Subcutaneous abdominal adipose tissue (tissue), 5 donors: Measurements from ENCODE around the gene EGFR.

Source experiments
- H3K27ac ChIP-seq: one replicate; pipeline ENCODE4 v1.7.0; 2013; ENCODE audit warnings: low read depth, mild to moderate bottlenecking, inconsistent platforms, low read length, moderate library complexity
- H3K27me3 ChIP-seq, 5 donors: one replicate each; pipeline ENCODE4 v1.7.0; 2013; ENCODE audit warnings: low read length in 5 of 5, inconsistent platforms in 1 of 5; ENCODE audit not compliant: control insufficient read depth in 5 of 5, insufficient read depth in 4 of 5
- H3K36me3 ChIP-seq, 5 donors: one replicate each; pipeline ENCODE4 v1.7.0; 2013; ENCODE audit warnings: low read length in 5 of 5; ENCODE audit not compliant: control insufficient read depth in 5 of 5, insufficient read depth in 5 of 5
- H3K4me1 ChIP-seq, 5 donors: one replicate each; pipeline ENCODE4 v1.7.0; 2013; ENCODE audit warnings: low read length in 5 of 5, mild to moderate bottlenecking in 3 of 5, moderate library complexity in 1 of 5; ENCODE audit not compliant: control insufficient read depth in 5 of 5, insufficient read depth in 5 of 5
- H3K4me3 ChIP-seq, 5 donors: one replicate each; pipeline ENCODE4 v1.7.0; 2013; ENCODE audit warnings: low read length in 5 of 5, low read depth in 1 of 5
- H3K9ac ChIP-seq, 5 donors: one replicate each; pipeline ENCODE4 v1.7.0; 2013; ENCODE audit warnings: low read length in 5 of 5, mild to moderate bottlenecking in 4 of 5, moderate library complexity in 3 of 5
- H3K9me3 ChIP-seq, 5 donors: one replicate each; pipeline ENCODE4 v1.7.0; 2013; ENCODE audit warnings: low read length in 5 of 5; ENCODE audit not compliant: control insufficient read depth in 5 of 5
- donor health status: healthy.
- donor health status: healthy.
- donor health status: healthy.
- donor health status: healthy.
- donor health status: healthy.

Gene EGFR

GRCh38 chr7:55018361-55019190 lies at the start of gene EGFR:
Gene EGFR (plus strand): TSS chr7:55019017. CDS start chr7:55019278, 261 bp downstream.
- H3K27me3 ChIP-seq, result peaks cover 0 to 4% (median 0%) of the 10 kb centered on the region in 5 donors
- H3K27ac ChIP-seq, result peak within 1 kb of the TSS; percentile 81
- peak within 1 kb of the TSS; percentile 55 to 87 (median 75) for H3K4me3 ChIP-seq
- no peaks in the 10 kb centered on the region for H3K9me3 ChIP-seq
- peaks cover 2 to 49% (median 36%) of the 10 kb centered on the region in 5 donors for H3K4me1 ChIP-seq
- no peaks in the 10 kb centered on the region for H3K36me3 ChIP-seq
- peak within 1 kb of the TSS; percentile 32 to 90 (median 81) for H3K9ac ChIP-seq

DNA sequence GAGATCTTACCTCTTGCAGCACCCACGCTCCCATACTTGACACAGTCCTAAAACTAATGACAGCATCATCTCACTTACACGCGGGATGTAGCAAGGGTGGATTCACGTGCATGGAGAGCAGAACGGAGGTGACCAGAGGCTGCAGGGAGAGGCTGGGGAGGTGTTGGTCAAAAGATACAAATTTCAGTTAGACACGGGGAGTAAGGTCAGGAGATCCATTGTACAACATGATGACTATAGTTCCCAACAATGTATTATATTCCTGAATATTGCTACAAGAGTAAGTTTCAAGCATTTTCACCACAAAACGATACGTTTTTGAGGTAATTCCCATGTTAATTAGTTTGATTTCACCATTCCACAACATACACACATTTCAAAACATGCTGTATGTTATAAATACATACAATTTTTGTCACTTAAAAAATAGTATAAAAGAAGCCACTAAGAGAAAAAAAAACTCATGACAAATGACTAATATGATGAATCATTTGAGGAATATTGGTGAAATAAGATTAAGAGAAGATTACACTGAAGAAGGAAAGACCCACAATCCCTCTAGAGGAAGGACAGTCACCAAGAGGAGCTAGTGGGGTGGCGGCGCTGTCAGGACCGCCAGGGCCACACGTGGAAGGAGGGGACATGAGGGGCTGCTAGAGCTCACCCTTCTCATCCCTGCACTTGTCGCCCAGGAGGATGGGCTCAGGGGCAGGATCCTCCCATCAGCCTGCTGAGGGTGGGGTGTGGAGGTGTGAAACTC lies 49.4 kb upstream of the EGFR start:
- peaks cover 0 to 4% (median 0%) of the 10 kb centered on the region in 5 donors for H3K27me3 ChIP-seq
- H3K9ac ChIP-seq, result no peak overlapping the region
- no peak overlapping the region for H3K27ac ChIP-seq
- H3K9me3 ChIP-seq, result peaks cover 2 to 21% (median 7%) of the 10 kb centered on the region in 5 donors
- no peaks in the 10 kb centered on the region for H3K4me1 ChIP-seq
- no peaks in the 10 kb centered on the region for H3K36me3 ChIP-seq
- H3K4me3 ChIP-seq, result no peak overlapping the region

GRCh38 chr7:54972733-54973294 lies 46.0 kb upstream of the EGFR start:
- peaks cover 0 to 4% (median 0%) of the 10 kb centered on the region in 5 donors for H3K27me3 ChIP-seq
- no peaks in the 10 kb centered on the region for H3K4me1 ChIP-seq
- H3K27ac ChIP-seq, result no peak overlapping the region
- no peaks in the 10 kb centered on the region for H3K36me3 ChIP-seq
- H3K9me3 ChIP-seq, result peaks cover 2 to 21% (median 7%) of the 10 kb centered on the region in 5 donors
- H3K4me3 ChIP-seq, result no peak overlapping the region
- no peak overlapping the region for H3K9ac ChIP-seq

GRCh38 chr7:54978364-54979116 lies 40.3 kb upstream of the EGFR start:
- H3K4me3 ChIP-seq, result no peak overlapping the region
- no peak overlapping the region for H3K9ac ChIP-seq
- H3K36me3 ChIP-seq, result no peaks in the 10 kb centered on the region
- H3K27ac ChIP-seq, result no peak overlapping the region
- H3K27me3 ChIP-seq, result no peaks in the 10 kb centered on the region
- H3K4me1 ChIP-seq, result no peaks in the 10 kb centered on the region
- no peaks in the 10 kb centered on the region for H3K9me3 ChIP-seq

DNA sequence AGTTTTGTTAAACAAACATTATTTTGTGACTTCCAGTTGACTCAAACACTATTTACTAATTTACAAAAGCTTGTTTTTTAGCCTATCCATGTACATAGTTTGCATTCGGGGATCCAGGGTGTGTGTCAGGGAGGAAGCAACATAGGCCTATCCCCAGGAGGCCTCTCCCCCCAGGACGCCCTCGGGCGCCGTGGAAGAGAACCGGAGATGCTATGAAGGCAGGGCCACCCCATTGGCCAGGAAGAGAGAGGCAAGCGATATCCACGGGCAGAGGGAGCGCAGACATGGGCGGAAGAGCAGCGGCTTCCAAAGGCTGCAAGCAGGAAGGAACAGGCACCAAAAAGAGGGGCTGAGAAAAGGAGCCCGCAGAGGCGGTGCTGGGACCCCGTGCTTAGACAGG lies 38.3 kb upstream of the EGFR start:
- Histone ChIP-seq H3K27me3 (no peaks in the 10 kb centered on the region), H3K9ac (no peak overlapping the region), H3K36me3 (no peaks in the 10 kb centered on the region), H3K4me1 (no peaks in the 10 kb centered on the region), H3K4me3 (no peak overlapping the region), H3K27ac (no peak overlapping the region), H3K9me3 (no peaks in the 10 kb centered on the region)

DNA sequence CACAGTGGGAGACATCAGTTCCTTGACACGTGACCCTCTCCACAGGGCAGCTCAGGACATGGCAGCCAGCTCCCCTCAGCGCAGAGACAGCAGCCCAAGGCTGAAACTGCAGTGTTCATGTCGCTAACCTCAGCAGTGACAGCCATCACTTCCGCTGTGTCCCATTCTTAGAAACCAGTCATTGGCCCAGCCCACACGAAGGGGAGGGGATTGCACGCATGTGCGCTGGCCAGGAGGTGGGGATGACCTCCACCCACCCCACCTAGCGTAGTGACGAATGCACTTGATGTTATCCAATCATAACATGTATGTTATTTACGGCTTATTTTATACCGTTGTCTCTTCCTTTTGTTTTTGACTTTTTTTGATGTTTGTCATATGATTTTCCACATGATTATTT lies 36.9 kb upstream of the EGFR start:
- no peaks in the 10 kb centered on the region for H3K9me3 ChIP-seq
- H3K27me3 ChIP-seq, result no peaks in the 10 kb centered on the region
- no peak overlapping the region for H3K9ac ChIP-seq
- no peak overlapping the region for H3K27ac ChIP-seq
- H3K36me3 ChIP-seq, result no peaks in the 10 kb centered on the region
- H3K4me3 ChIP-seq, result no peak overlapping the region
- H3K4me1 ChIP-seq, result no peaks in the 10 kb centered on the region

- H3K4me3 ChIP-seq, result no peak overlapping the region
- H3K36me3 ChIP-seq, result no peaks in the 10 kb centered on the region
- no peak overlapping the region for H3K27ac ChIP-seq
- H3K9ac ChIP-seq, result no peak overlapping the region
- H3K9me3 ChIP-seq, result no peaks in the 10 kb centered on the region
- H3K27me3 ChIP-seq, result no peaks in the 10 kb centered on the region
- no peaks in the 10 kb centered on the region for H3K4me1 ChIP-seq
Measured at GRCh38 chr7:54985426-54986330, 33.1 kb upstream of the EGFR start.

DNA sequence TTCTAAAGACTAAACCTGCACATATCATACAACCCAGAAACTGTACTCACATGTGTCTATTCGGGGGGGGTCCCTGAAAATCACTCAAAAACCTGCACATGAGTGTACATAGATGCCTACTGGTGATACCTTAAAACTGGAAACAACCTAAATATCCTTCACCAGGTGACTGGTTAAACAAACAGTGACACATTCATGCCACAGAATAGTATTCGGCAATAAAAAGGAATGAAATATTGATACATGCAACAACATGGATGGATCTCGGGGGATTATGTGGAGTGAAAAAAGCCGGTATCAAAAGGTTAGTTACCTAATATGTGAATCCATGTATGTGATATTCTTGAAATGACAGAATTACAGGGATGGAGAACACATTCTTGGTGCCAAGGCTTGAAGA lies 32.1 kb upstream of the EGFR start:
- Histone ChIP-seq H3K27me3 (no peaks in the 10 kb centered on the region), H3K9me3 (no peaks in the 10 kb centered on the region), H3K4me1 (no peaks in the 10 kb centered on the region), H3K9ac (no peak overlapping the region), H3K4me3 (no peak overlapping the region), H3K36me3 (no peaks in the 10 kb centered on the region), H3K27ac (no peak overlapping the region)

- peaks cover 0 to under 1% (median 0%) of the 10 kb centered on the region in 5 donors for H3K4me1 ChIP-seq
- no peaks in the 10 kb centered on the region for H3K36me3 ChIP-seq
- H3K4me3 ChIP-seq, result no peak overlapping the region
- H3K27me3 ChIP-seq, result no peaks in the 10 kb centered on the region
- H3K27ac ChIP-seq, result no peak overlapping the region
- no peaks in the 10 kb centered on the region for H3K9me3 ChIP-seq
- no peak overlapping the region for H3K9ac ChIP-seq
Measured at GRCh38 chr7:54987772-54988171, 31.0 kb upstream of the EGFR start.
